ENCODE measurements around the gene LHFPL2.

The LHFPL2 gene

GRCh38 chr5:78666041-78666444, 17.5 kb upstream of the LHFPL2 start:
- DNase-seq = no peak

DNA sequence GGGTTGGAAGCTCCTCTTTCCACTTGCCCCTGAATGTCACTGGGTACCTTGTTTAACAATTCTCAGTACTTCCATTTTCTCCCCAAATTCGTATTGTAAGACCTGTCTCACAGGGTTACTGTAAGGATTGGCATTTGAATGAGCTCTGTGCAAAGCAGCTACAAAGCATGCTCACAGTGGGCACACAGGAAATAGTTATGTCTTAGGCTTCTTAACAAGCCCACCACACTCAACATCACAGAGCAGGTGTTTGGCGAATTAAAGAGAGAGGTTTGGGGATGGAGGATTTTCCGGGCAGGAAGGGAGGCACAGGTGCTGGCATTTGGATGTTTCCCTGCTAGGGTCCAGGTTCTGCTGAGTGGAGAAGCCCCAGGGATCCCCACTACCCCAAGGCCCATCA, 17.0 kb upstream of the LHFPL2 start:
- DNase-seq = no peak

GRCh38 chr5:78662323-78662722, 13.8 kb upstream of the LHFPL2 start:
- DNase-seq = no peak

GRCh38 chr5:78661691-78662090, 13.1 kb upstream of the LHFPL2 start:
- DNase-seq = no peak

DNA sequence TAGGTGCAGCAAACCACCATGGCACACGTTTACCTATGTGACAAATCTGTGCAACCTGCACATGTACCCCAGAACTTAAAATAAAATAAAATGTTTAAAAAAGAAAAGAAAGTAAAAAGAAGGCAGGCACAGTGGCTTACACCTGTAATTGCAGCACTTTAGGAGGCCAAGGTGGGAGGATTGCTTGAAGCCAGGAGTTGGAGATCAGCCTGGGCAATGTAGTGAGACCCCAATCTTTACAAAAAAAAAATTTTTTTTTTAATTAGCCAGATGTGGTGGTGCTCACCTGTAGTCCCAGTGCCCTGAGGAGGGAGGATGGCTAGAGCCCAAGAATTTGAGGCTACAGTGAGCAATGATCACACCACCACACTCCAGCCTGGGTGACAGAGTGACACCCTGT, 12.5 kb upstream of the LHFPL2 start:
- no peak for DNase-seq

GRCh38 chr5:78660401-78660800, 11.8 kb upstream of the LHFPL2 start:
- DNase-seq = peak in 1 of 2 experiments; percentile 31

GRCh38 chr5:78659714-78660113, 11.1 kb upstream of the LHFPL2 start:
- no peak for DNase-seq

- no peak for DNase-seq
These were observed 10.5 kb upstream of the LHFPL2 start for GRCh38 chr5:78659114-78659513.

- no peak for DNase-seq
These were observed 8.6 kb upstream of the LHFPL2 start for GRCh38 chr5:78657201-78657600.

GRCh38 chr5:78655746-78656290, 7.2 kb upstream of the LHFPL2 start:
- no peak for DNase-seq

- no peak for DNase-seq
These were observed 5.8 kb upstream of the LHFPL2 start for GRCh38 chr5:78654386-78654785.

- peak in 1 of 2 experiments; percentile 56 for DNase-seq
These were observed 5.3 kb upstream of the LHFPL2 start for GRCh38 chr5:78653681-78654366.

GRCh38 chr5:78653031-78653430, 4.5 kb upstream of the LHFPL2 start:
- DNase-seq = no peak

GRCh38 chr5:78651468-78651867, 2.9 kb upstream of the LHFPL2 start:
- DNase-seq = no peak

DNA sequence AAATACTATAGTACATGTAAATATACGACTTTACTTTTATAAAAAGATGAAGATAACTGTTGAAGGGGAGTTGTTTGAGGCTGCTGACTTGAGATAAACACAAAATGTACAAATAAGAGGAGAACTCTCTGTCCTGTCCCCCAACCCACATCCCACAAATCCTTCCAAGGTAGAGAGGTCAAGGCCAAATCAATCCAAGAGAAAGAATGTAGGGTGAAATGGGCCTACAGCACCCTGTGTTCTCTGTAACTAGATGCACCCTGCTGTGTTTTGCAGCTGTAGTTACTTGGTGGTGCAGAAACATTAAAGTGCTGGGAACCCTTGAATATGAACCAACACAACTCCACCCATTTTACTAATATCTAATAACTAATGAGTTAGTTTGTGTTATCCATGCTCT, 2.0 kb upstream of the LHFPL2 start:
- DNase-seq = no peak

GRCh38 chr5:78649861-78650496, 1.4 kb upstream of the LHFPL2 start:
- DNase-seq = no peak

DNA sequence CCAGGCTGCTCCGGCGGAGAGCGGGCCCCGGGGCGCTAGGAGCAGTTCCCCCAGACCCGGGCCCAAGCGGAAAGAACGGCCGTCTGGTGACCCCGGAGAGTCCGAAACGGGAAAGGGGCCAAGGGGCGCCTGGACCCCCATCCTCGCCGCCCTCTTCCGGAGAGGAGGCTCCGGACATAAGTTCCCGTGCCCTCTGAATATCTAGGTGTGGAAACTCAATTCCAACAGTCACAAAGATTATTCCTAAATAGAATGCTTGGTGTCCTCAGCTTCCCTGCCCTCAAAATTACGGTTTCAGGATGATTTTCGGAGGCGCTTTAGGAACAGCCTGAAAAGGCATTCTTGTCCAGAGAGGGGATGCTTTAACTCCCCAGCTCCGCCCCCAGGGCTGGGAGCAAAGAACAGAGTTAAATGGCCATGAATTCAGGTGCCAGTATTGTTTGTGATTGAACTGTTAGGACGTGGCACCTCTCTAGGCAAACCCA, 681 bp upstream of the LHFPL2 start:
- no peak for DNase-seq

- peak in 1 of 2 experiments; percentile 49 for DNase-seq
These were observed 674 bp downstream of the LHFPL2 start for GRCh38 chr5:78647838-78648358.

DNA sequence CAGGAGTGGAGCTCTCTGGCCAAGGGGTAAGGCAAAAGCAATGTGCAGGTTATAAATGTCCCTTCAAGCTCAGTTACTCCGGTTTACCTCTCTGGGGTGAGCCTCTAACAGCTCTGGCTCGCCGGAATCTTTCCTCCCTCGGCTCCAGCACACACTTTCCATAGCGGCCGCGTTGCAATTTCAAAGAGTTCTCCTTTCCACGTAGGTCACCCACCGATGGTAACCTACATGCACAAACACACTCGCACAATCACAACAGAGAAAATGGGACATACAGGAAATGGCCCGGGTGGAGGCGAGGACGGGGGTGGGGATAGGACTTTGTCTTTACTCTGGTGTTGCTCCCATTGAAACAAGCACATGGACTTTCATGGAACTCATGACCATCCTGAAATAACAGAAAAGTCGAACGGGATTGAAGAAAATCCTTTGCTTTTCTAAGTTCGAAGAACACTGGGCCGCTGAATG, 1.2 kb downstream of the LHFPL2 start:
- DNase-seq = no peak

GRCh38 chr5:78644741-78645300, 3.8 kb downstream of the LHFPL2 start:
- DNase-seq = no peak

DNA sequence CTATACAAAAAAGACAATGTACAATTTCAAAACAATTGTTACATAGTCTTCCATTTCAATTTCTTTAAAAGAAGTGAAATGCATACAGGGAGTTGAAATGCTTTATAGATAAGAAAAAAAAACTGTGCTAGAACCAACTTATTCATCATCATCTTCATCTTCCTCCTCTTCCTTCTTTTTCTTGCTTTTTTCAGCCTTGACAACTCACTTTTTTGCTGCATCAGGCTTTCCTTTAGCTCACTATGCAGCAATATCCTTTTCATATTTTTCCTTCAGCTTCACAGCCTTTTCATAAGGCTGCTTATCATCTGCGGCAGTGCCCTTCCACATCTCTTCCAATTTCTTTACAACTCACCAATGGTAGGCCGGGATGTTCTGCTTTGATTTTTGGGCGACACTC, 4.4 kb downstream of the LHFPL2 start:
- no peak for DNase-seq

GRCh38 chr5:78642701-78643100, 5.9 kb downstream of the LHFPL2 start:
- DNase-seq = no peak

DNA sequence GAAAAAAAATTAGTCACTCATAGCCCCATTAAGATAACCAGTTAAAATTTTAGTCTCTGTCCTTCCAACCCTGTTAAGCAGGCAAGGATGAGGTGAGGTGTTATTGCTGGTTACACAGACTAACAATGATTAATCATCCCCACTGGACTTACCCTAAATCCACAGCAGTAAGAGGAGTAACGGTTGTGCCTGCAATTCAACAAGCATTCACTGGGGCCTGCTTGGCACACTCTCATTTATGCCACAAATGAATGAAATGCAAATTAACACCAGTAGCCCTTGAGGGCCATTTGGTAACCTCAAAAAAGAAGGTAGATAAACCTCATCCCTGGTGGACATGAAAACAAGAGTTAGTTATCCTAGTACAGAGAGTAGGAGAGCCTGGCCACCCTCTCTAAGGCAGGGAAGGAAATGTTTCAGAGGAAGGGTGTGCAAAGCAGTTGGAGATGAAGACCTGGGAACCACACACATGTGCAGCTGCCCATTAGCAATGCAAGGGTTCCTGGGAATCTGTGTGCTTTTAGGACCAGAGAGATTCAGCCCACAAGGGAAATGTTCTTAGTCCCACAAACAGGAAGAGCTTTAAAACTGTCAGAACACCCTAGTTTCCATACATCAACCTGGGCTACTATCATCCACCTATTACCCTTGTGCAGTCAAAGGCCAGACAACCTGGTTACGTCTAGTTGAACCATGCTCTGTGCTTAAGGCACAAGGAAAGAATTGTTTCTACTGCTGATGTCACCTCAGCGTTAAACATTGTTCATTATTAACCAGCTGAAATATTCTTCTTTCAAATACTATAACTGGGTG, 7.7 kb downstream of the LHFPL2 start:
- no peak for DNase-seq

Measured in NCI-H446 (cell line).